DMS114 treated with DMSO at 0.1 percent for 48 hours (cell line): ENCODE results near the gene ATP6V1F.
A peak's percentile ranks its signal among the peaks of the same experiment; 100 is the strongest.

Source experiments
- DNase-seq: peaks from one replicate; lab custom pipeline; 2025; ENCODE audit not compliant: unreplicated experiment; lab: John Stamatoyannopoulos, UW

The ATP6V1F gene, protein sequence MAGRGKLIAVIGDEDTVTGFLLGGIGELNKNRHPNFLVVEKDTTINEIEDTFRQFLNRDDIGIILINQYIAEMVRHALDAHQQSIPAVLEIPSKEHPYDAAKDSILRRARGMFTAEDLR

DNA sequence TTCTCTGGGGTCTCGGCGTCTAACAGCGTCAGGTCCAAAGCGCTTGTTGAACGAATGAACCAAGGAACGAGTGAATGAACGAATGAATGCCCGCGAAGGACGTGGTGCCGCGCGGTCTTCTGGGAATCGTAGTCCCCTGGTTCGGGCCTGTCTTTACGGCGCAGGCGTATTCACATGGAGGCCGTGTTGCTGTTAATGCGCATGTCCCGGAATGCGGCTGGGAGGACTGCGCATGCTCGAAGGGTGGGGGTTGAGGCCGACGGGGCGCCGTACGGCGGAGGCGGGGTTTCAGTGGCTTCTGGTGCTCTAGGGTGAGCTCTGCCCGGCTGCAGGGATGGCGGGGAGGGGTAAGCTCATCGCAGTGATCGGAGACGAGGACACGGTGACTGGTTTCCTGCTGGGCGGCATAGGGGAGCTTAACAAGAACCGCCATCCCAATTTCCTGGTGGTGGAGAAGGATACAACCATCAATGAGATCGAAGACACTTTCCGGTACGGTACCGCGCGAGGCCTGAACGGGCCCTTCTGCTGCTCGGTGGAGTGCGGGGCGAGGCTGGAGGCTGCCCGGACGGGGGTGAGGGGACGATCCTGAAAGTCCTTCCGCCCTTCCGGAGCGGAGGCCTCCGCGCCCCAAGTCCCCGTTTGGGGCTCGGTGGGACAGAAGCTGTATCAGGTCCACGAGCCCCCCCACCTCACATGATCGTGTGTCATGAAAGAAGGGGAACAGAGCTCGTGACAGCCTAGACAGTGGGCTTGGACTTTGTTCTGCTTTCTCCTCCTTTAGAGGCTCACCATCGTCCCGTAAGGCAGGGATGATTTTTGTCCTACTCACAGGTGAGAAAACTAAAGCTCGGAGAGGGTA lies at the start of gene ATP6V1F:
ATP6V1F (plus strand) TSS at position 286 of the 862 bp plus-strand sequence; CDS start at position 335, 49 bp downstream.
- DNase-seq = peak; percentile 94

DNA sequence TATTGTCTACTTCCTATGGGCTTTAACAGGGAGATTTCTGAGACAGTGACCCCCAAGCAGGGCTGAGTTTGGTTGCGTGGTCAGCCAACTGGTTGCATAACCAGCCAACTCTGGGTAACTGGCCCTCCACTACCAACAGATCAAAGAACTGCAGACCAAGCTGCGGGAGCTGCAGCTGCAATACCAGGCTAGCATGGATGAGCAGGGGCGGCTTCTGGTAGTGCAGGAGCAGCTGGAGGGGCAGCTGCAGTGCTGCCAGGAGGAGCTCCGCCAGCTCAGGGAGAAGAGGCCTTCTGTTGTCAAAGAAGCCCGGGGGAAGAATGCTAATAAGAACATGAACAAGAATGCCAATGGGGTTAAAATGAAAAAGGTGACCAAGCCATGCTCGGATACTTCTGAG lies 48.2 kb upstream of the ATP6V1F start:
- DNase-seq = no peak

DNA sequence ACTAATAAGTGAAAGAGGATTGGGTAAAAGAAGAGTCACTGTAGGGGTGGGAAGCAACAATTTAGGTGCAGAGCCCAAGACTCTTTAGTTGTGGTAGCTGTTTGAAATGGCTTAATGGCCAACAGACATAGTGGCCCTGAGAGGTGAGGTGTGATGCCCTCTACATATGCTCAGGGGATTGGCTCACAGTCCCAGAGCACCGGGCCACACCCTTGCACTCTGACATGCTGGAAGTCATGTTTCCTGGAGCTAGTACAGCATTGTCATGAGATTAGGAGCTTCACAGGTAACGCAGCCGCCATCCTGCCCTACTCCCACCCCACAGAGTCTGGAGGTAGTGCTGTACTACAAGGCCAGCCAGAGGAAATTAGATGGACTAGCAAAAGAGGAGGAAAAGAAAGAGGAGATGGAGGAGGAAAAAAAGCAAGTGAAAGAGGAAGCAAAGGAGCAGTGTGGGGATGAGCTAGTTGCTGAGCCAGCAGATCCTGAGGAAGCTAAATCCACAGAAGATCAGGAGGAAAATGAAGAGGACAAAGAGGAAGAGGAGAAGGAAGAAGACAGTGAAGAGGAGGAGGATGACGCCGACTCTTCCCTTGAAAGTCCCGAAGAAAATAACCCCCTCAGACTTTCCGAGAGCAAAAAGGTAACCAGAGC lies 47.2 kb upstream of the ATP6V1F start:
- DNase-seq = no peak

DNA sequence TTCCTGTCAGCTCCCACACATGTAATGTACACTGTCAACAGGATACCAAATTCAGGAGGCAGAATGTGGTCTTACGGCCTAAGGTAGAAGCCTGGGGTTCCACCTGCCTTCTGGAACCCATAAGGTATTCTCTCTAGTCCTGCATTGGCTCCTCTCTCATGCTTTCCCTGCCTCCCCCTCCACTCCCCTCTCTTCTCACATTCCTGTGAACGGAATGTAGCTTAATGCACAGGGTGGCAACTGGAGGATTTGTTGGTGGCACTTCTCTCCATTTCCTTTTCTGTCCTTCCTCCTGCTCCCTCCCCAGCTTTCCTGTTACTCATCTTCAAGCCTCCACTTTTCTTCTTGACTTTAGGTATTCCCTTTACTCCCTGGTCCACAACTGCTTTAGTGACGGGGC lies 44.0 kb upstream of the ATP6V1F start:
- no peak for DNase-seq

DNA sequence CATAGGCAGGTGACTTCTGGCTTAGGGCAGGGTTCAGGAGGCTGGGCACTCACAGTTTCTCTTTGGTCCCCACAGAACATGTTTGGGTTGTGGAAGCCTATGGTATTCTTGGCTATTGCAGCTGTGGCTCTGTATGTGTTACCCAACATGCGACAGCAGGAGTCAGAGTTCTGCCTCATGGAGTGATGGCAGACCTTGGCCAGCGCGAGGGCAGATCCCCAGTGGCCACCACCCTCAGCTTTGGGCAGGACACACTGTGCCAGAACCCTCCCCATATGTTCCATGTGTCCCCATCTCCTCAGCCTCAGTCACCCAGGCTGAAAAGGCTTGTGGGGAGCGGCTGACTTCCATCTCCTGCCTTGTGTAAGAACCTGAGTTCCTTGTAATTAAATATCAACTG lies 40.9 kb upstream of the ATP6V1F start:
- DNase-seq = no peak

DNA sequence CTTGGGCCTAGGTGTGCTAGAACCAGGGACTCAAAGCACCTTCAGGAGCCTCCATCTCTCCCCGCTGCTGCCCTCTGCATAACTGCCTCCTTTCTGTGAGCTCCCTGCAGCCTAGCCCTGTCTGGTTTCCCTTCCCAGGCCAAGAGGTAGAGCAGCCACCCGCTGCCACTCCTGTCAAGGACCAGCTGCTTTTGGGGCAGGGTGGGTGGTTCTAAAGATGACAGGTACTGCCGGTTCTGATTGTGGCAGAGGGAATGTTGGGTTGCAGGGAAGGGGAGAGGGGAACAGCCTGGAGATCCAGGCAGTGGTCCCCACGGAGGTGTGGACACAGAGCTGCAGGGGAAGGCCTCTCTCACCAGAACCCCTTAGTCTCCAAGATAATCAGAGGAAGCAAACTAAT lies 36.1 kb upstream of the ATP6V1F start:
- DNase-seq = no peak

DNA sequence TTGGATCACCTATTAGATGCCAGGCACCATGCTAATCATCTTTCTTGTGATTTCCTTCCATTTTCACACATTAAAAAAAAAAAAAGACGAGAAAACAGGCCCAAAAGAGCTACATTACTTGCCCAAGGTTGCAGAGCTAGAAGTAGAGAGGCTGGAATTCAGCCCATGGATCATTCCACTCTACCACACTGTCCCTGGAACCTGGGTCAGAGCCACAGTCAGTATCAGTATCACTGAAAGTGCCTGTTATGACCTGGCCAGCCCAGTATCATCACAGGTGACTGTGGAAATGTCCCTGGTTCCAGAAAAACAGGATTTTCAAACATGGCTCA lies 35.8 kb upstream of the ATP6V1F start:
- no peak for DNase-seq

DNA sequence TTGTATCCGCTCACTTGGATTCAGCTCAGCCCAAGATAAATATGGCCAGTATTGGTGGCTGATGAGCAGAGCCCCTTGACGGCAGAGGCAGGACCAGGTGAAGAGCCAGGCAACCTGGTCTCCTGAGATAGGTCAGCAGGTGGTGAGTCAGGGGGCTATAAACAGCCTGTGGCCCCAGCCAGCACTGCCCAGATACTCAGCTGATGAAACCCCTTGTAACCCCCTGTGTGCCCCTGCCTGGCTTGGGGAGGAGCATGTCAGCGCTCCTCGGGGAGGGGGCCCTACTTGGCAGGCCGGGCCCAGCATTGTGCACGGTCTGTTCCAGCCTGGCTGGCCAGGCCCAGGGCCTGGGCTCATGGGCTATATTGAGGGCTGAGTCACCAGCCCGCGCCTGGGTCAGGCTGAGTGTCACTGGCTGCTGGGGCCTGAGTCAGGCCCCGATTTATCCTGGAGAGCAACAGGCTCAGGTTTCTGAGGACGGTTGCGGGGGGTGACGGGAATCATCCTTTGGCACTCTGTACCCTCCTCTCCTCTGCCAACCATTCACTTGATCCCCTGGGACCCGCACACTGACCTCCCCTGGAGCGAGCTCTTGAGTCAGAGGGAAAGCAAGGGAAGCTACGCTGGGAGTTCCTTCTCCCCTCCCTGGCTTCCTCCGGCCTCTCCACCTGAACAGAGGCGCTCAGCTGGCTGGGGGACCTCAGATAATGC lies 35.3 kb upstream of the ATP6V1F start:
- DNase-seq = no peak

DNA sequence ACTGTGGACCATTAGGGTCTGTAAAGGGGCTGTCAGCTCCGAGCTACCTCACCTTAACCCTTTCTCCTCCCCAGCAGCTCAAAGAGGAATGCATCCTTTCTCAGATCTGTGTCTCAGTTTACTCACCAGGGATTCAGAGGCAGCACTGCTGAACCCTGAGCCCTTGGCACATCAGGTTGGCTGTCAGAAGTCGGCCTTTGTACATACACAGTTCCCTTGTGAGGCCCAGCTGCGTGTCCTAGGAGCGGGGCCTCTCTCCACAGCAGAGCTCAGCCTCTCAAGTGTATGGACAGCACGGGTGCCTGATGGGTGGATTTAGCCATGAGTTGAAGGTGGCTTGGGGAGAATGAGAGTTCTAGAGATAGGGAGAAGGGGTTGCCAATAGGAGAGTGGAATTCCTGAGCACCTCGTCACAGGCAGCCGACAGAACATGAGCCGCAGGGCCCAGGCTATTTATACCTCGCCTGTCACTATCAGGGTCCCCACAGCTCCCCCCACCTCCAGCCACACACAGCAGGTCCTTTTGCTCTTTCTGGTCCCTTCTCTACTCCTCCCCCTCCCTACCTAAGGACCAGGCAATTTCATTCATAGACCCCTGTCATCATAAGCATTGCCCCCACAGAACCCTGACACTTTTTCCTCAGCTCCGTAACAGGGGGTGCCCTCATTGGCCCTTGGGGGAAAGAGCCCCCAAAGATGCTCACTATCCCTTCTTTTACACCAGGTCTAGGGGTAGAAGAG lies 34.5 kb upstream of the ATP6V1F start:
- DNase-seq = no peak

DNA sequence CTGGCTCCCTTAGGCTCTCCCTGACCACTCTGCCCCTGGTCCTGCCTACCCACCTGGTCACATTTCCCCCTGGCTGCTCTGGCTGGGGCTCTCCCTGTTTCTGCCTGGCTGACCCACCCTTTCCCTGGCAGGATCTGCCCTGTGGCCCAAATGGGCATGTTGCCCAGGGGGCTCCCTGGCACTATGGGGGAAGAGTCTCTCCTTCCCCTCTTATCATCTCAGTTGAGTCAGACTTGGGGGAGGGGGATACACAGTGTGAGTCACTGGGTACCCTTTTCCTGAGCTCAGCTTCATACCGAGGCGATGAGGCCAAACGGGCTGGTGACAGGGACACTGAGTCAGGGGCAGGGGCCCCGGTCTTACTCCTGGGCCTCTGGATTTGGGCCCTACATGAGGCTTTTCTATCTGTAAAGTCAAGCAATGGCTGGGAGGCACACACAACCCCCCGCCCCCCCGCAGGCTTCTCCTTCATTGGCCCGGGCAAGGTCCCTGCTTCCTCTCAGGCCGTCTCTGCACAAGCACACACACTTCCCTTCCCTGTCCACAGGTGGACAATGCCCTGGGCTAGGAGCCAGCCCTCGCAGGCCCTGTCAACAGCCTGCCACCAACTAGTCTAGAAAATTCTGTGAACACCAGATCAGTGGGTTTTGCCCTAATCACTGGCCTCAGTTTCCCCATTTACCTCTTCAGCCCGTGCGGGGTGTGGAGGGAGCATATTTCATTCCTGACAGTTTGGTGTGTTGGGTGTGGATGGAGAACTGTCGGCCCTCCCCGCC lies 33.1 kb upstream of the ATP6V1F start:
- DNase-seq = no peak

DNA sequence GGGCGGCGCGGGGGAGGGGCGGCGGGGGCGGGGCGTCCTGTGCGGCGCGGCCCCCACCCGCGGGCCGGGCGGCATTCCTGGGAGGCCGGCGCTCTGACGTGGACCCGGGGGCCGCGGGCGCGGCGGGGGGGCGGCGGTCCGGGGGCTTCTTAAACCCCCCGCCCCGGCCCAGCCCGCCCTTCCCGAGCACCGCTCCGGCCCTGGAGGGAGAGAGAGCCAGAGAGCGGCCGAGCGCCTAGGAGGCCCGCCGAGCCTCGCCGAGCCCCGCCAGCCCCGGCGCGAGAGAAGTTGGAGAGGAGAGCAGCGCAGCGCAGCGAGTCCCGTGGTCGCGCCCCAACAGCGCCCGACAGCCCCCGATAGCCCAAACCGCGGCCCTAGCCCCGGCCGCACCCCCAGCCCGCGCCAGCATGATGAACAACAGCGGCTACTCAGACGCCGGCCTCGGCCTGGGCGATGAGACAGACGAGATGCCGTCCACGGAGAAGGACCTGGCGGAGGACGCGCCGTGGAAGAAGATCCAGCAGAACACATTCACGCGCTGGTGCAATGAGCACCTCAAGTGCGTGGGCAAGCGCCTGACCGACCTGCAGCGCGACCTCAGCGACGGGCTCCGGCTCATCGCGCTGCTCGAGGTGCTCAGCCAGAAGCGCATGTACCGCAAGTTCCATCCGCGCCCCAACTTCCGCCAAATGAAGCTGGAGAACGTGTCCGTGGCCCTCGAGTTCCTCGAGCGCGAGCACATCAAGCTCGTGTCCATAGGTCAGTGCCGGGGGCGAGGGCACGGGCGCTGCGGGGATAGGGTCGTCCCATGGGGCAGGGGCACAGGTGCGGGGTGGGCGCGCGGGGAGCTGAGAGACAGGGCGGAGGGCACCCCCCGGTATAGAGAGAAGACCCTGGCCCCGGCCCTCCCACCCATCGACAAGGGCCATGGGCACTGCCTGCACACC lies 32.2 kb upstream of the ATP6V1F start, which contains the start of gene FLNC:
FLNC (plus strand) TSS at position 176 of the 947 bp plus-strand sequence; CDS start at position 408, 232 bp downstream.
- no peak for DNase-seq

DNA sequence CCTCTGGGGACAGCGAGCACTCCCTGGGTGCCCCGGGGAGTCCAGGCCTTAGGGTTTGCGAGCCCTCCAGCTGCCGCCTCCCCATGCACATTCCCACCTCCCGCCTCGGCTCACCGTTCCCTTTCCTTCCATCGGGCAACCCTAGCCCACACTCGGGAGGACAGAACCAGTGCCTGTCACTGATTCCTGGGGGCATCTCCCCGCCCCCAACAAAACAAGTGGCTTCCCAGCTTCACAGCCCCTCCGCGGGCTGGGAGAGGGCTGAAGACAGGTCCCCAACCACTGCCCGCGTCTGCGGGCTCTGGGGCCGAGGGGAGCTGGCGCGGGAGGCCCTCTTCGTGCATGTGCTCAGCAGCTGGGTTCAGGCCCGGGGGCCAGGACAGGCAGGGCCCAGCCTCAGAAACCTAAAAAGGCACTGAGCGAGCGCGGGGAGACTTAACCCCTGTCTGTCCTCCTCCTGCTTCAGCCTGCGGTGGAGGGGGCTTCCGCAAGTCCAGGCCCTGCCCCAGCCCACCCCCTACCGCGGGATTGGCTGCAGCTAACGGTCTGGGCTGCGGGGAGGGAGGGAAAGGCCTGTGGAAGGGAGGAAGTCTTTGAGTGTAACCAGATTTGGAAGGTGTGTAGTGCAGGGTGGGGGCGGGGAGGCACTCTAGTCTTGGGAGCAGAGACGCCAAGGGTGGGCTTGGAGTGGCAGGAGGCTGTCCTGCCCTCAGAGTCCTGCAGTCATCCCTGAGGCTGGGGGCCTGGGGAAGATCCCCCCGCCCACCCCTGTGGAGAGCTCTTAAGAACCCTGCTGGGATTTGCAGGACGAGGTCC lies 31.3 kb upstream of the ATP6V1F start:
- DNase-seq = no peak

DNA sequence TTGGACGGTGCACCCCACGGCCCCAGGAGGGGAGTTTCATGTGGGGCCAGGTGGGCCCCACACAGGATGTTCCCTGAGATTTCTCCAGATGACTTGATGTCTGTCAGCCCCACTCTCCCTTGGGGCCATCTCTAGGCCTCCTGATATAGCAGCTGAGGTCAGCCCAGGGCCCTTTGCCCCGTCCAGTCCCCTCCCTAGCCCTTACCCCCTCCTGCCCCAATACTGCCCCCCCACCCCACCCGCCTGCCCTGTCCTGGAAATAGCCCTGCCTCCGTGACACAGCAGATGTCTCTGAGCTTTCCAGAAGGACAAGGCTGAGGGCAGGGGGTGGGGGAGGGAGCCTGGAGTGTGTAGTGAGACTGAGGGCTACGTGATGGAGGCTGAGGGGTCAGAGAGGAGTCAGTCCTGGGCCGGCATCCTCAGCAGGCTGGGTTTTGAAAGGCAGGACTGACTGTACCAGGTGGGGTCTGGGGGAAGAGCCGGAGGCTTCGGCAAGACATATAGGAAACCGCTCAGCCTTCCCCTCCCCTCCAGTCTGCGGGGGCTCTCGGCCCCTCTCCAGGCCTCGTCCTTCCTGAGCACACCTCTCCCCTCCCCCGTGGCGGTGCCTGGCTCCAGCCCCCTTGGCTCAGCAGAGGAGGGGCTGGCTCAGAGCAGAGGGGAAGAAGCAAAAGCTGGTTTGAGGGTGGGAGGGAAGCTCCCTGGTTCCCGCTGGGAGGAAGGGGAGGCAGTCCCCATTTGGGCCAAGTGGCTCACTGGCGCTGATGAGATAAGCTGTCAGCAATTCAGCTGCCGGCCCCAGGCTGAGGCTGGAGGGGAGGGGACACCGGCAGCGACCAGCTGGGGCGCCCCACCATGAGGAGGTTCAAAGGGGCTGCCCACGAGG lies 30.4 kb upstream of the ATP6V1F start:
- DNase-seq = no peak

DNA sequence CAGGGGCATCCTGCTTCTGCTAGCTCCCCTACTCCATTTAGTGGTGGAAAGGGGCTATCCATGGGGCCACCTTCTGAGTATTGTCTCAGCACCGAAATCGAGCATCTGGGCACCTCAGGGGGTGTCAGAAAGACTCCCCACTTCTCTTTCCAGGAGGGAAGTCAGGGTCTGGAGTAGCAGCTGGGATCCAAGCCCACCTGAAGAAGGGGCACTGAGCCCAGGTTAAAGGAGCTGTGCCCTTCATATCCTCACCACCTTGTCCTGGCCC lies 29.8 kb upstream of the ATP6V1F start:
- DNase-seq = no peak

DNA sequence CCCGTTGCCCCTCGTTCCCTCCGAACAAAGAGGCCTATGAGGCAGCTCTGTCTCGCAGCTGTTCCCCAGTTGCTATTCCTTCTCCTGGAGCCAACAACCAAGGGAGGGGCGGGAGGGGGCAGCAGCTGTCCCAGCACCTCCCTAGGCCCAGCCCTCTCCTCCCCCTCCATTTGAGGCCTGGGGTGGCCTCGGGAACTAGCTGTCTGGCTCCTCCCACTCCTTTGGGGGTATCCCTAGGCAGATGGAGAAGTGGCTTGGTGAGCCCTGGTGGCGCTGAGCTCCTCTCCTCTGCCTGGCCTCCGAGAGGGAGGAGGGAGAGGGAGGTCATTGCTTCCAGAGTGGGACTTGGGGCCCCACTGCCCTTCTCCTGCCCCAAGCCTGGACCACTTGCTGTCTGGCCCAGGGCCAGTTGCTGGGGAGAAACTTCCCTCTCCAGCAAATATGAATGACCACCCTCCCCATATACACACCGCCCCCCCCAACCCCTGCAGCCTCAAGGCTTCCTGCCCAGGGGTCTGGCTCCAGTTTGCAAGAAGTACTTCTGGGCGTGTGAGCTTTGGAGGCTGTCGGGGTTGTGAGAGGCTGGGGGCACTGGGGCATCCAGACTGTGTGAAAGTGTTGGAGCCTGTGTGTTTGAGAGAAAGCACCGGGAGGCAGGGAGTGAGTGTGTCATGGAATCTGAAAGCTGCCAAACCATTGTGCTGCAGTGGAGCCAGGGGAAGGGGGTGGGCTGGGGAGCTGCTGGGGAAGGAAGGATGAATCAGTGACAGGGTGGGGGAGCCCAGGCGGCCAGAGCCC lies 29.3 kb upstream of the ATP6V1F start:
- no peak for DNase-seq

DNA sequence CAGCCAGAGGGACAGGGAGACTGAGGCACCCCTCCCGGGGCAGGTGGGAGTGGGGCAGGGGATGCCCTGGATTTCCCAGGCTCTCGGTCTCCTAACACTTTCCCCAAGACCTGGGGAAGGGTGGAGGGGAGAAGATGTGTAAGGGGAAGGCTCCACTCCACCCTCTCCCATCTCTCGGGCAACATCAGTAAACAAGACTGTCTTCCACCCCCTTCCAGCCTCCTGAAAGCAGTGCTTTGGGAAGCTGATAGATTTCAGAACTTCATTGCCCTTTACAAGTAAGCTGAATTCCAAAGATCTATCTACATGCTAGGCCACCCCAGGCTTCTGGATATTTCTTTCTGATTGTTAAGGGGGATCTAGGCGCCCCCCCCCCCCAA lies 28.7 kb upstream of the ATP6V1F start:
- DNase-seq = no peak
